ENCODE results near the gene RMDN2. TPM values are rescaled to one million over a fixed set of nuclear protein-coding genes. Genes with fewer than 3 reads are reported as not detected.

Gene RMDN2
- total RNA-seq, 2 donors from 2014 or later = 6.4 to 6.6 TPM

- intact Hi-C loops (cut with DNase I) = loop anchor here in 1 of 2 donors (10.0 kb wide), 1 partner anchor 60 kb away; no protein-coding TSS in a partner anchor
- DNase-seq (ENCODE audit: low spot score) = no peak
These were observed 30.5 kb upstream of the RMDN2 start for GRCh38 chr2:37894601-37895000.

- intact Hi-C loops (cut with DNase I) = loop anchor here in 1 of 2 donors (10.0 kb wide), 1 partner anchor 60 kb away; no protein-coding TSS in a partner anchor
- DNase-seq (ENCODE audit: low spot score) = no peak
These were observed 29.9 kb upstream of the RMDN2 start for GRCh38 chr2:37895140-37895539.

GRCh38 chr2:37896319-37896718 lies 28.8 kb upstream of the RMDN2 start:
- intact Hi-C loops (cut with DNase I) = loop anchor here in 1 of 2 donors (10.0 kb wide), 1 partner anchor 62 kb away; no protein-coding TSS in a partner anchor
- DNase-seq (ENCODE audit: low spot score) = no peak

- intact Hi-C loops (cut with DNase I) = loop anchor here in 1 of 2 donors (10.0 kb wide), 1 partner anchor 63 kb away; no protein-coding TSS in a partner anchor
These were observed 27.6 kb upstream of the RMDN2 start for GRCh38 chr2:37897511-37897910.

DNA sequence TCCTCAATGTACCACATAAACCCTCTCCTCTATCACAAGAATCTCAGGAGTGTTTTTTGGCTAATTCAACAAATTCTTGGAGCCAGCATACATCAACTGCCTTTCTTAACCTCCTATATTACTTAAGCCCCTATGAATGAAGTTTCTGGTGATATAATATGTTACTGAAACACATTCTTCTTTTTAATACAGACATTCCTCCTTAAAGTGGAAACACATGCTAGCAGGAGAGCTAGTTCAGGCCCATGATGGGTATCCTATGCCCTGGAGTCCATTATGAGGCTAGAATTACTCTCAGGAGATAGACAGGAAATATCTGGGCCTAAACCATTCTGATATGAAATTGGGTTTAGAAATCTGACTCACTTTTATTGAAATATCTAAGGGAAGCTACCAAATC lies 26.6 kb upstream of the RMDN2 start:
- no peak for DNase-seq (ENCODE audit: low spot score)
- intact Hi-C loops (cut with DNase I) = loop anchor here in 1 of 2 donors (10.0 kb wide), 1 partner anchor 64 kb away; no protein-coding TSS in a partner anchor

More at GRCh38 chr2:37897511-37897910, 27.6 kb upstream of the RMDN2 start:
- DNase-seq (ENCODE audit: low spot score) = no peak

DNA sequence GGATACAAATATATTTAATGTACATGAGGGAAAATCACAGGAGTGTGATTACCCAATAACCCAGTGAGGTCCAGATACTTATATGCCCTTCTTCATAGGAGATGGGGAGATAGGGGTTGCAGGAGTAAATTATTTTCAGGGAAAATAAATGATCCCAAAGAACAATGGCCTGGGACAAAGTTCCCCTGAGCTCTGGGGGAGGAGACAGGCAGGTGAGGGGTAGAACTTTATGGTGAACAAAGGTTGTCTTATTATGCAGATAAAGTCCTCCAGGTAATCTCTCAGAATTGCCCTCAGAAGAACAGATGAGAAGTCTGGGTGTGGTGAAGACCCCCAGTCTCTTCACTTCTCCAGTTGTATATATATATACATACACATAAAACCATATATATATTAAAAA lies 22.1 kb upstream of the RMDN2 start:
- DNase-seq (ENCODE audit: low spot score) = no peak
- intact Hi-C loops (cut with DNase I) = no loop called here

DNA sequence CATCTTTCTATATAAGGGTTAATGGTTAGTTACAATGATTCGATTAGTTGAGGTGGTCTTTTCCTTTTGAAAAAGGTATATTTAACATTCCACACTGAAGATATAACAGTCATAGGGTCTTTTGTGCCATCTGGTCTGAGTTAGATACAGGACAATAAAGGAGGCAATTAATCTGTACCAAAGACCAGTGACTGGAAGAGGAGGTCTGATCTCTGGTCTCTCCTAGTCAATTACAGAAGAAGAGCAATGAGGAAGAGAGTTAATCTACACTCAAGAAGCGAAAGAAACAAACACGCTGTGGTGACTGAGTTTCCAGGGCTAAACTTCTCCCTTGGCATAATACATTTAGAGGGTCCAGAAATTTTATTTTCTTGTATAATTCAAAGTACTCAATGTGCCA lies 20.7 kb upstream of the RMDN2 start:
- no peak for DNase-seq (ENCODE audit: low spot score)
- intact Hi-C loops (cut with DNase I) = no loop called here

GRCh38 chr2:37904993-37905392 lies 20.1 kb upstream of the RMDN2 start:
- intact Hi-C loops (cut with DNase I) = no loop called here
- no peak for DNase-seq (ENCODE audit: low spot score)

- DNase-seq (ENCODE audit: low spot score) = no peak
- intact Hi-C loops (cut with DNase I) = no loop called here
These were observed 19.0 kb upstream of the RMDN2 start for GRCh38 chr2:37906131-37906530.

DNA sequence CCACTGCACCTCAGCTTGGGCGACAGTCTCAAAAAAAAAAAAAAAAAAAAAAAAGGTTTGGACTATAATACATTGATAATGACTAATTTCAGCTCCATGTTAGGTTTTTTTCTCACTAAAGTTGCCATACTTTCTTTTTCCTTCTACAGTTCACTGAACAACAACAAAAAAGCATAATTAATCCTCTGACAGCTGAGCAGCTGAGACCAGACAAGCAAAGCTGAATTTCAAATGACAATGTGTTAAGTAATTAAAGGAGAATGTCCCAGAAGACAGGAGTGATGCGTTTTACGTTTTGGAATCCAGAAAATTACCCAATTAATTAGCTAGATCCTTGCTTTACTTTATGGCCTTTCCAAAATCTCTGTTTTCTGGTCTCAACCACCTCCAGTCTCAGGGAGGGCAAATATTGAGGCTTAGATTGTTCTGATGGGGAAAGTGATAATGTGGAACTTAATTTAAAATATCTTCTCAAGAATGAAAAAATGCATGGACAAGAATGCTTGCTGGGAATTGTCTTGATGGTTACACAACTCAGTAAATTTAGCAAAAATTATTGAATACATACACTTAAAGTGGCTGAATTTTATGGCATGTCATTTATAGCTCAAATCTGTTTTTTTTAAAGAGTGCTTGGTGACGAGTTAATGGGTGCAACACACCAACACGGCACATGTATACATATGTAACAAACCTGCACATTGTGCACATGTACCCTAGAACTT lies 17.4 kb upstream of the RMDN2 start:
- intact Hi-C loops (cut with DNase I) = no loop called here
- no peak for DNase-seq (ENCODE audit: low spot score)

- intact Hi-C loops (cut with DNase I) = no loop called here
- DNase-seq (ENCODE audit: low spot score) = no peak
These were observed 13.7 kb upstream of the RMDN2 start for GRCh38 chr2:37911296-37911873.

GRCh38 chr2:37912056-37912455 lies 13.0 kb upstream of the RMDN2 start:
- DNase-seq (ENCODE audit: low spot score) = no peak
- intact Hi-C loops (cut with DNase I) = no loop called here

- DNase-seq (ENCODE audit: low spot score) = no peak
- intact Hi-C loops (cut with DNase I) = no loop called here
These were observed 12.5 kb upstream of the RMDN2 start for GRCh38 chr2:37912616-37913015.

DNA sequence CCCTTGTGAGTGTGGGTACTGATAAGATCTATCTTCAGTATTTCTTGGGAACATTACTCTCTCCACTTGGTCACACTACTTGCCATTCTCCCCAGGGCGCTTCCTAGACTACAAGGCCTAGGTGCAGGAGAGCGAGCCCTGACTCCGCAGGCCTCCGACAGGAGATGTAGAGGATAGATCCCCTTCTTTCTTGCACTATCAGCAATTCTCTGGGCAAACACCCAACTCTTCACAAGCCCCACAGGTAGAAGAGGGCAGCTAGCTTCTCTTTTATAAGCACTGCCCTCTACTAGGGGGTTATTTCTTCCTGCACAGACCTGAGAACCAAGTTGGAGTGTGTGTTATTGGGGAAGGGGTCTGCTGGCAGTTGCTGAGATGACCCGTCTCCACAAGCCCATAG lies 10.7 kb upstream of the RMDN2 start:
- intact Hi-C loops (cut with DNase I) = no loop called here
- no peak for DNase-seq (ENCODE audit: low spot score)

GRCh38 chr2:37915773-37916172 lies 9.3 kb upstream of the RMDN2 start:
- DNase-seq (ENCODE audit: low spot score) = no peak
- intact Hi-C loops (cut with DNase I) = no loop called here

GRCh38 chr2:37916512-37917082 lies 8.5 kb upstream of the RMDN2 start:
- intact Hi-C loops (cut with DNase I) = no loop called here
- no peak for DNase-seq (ENCODE audit: low spot score)

DNA sequence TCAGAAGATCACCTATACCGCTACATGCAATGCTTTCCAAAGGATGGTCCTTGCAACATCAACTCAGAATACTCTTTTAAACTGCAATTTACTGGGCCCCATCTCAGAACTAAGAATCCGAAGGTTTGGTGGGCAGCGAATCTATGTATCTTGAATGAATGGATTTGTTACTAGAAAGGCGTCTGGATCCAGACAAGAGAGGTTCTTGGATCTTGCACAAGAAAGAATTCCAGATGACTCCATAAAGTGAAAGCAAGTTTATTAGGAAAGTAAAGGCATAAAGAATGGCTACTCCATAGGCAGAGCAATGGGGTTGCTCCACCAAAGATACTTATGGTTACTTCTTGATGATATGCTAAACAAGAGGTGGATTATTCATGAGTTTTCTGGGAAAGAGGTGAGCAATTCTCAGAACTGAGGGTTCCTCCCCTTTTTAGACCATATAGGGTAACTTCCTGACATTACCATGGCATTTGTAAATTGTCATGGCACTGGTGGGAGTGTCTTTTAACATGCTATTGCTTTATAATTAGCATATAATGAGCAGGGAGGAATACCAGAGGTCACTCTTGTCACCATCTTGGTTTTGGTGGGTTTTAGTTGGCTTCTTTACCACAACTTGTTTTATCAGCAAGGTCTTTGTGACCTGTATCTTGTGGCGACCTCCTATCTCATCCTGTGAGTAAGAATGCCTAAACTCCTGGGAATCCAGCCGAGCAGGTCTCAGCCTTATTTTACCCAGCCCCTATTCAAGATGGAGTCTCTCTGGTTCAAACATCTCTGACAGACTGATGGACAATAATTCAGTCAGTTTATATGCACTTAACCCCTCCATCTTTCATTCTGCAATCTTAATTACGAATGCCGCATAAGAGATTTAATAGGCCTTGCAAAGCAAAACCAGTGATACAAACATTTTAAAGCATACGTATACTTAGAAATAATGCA lies 7.5 kb upstream of the RMDN2 start:
- intact Hi-C loops (cut with DNase I) = no loop called here
- no peak for DNase-seq (ENCODE audit: low spot score)

DNA sequence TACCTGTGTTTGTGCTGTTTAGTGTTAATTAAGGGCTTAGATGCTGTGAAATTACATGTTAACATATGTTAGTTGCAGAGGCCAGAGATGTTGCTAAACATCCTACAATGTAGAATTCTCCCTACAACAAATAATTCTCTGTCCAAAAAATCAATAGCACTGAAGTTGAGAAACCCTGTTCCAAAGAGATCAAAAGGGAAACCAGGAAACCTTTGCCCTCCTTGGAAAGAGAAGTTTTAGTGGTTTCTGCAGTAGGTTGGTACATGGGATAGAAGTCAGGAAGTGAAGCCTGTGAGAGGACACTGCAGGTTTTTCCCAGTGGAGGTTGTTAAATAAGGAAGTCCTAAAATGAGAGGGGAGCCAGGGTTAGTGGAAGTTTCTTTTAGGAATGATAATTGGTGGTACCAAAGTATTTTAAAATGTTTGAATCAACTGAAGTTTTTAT lies 6.3 kb upstream of the RMDN2 start:
- DNase-seq (ENCODE audit: low spot score) = no peak
- intact Hi-C loops (cut with DNase I) = no loop called here

DNA sequence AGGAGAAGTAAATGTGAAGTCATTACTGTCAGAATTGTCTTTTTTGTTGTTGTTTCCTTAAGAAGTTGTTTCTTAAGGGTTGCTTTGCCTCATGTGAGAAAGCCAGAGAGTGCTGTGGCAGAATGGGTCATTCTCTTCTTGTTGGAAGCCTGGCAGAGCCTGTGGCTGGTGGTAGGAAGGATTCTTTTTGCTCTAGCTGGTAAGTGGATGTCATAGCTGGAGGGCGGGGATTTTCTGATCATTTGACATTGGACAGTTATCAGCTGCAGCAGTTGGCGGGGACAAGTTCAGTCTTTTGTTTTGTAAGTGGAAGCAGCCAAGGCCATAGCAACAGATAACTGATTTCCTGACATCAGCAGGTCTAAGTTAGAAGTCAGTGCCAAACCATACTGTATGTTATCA lies 5.5 kb upstream of the RMDN2 start:
- intact Hi-C loops (cut with DNase I) = no loop called here
- no peak for DNase-seq (ENCODE audit: low spot score)

Data from posterior vena cava (tissue), 2 donors.